ENCODE measurements around the gene MTRR.

Gene MTRR

GRCh38 chr5:7941692-7942091 lies 72.7 kb downstream of the MTRR start:
- in situ Hi-C loops (cut with HindIII; ENCODE audit: low sequenced_read_pairs), result no loop called here

GRCh38 chr5:7947301-7947700 lies 78.4 kb downstream of the MTRR start:
- in situ Hi-C loops (cut with HindIII; ENCODE audit: low sequenced_read_pairs), result no loop called here

Measured in endothelial cell of hepatic sinusoid (primary cell).